ENCODE results near the gene KLHL17. TPM values are rescaled to one million over a fixed set of nuclear protein-coding genes. Genes with fewer than 3 reads are reported as not detected.

Gene KLHL17
- total RNA-seq, 1 donor from 2014 or later = 10.1 TPM

Other genes starting within 250 kb of the KLHL17 start
- 0.87 and 20.1 TPM in 2 replicates for gene SAMD11, start 36.7 kb upstream of the KLHL17 start, total RNA-seq
- 59.7 and 88.7 TPM in 2 replicates for gene NOC2L, start 1.3 kb upstream of the KLHL17 start, total RNA-seq
- 2.4 and 2.6 TPM in 2 replicates for gene PLEKHN1, start 5.9 kb downstream of the KLHL17 start, total RNA-seq
- gene PERM1, start 21.5 kb downstream of the KLHL17 start, total RNA-seq = 0.10 TPM in 1 of 2 replicates, not detected in the other
- 12.4 and 78.1 TPM in 2 replicates for gene HES4, start 39.5 kb downstream of the KLHL17 start, total RNA-seq
- gene ISG15, start 52.9 kb downstream of the KLHL17 start, total RNA-seq = 15.7 and 196 TPM in 2 replicates
- gene AGRN, start 59.5 kb downstream of the KLHL17 start, total RNA-seq = 353 and 1,083 TPM in 2 replicates
- 1.0 TPM in 1 of 2 replicates, not detected in the other for gene RNF223, start 113.7 kb downstream of the KLHL17 start, total RNA-seq
- gene C1orf159, start 155.5 kb downstream of the KLHL17 start, total RNA-seq = 8.7 and 9.8 TPM in 2 replicates
- gene TTLL10, start 213.3 kb downstream of the KLHL17 start, total RNA-seq = 0.15 TPM in 1 of 2 replicates, not detected in the other
- 0.50 TPM in 1 of 2 replicates, not detected in the other for gene TNFRSF18, start 246.0 kb downstream of the KLHL17 start, total RNA-seq